Measurements from ENCODE around the gene LY6G5B.
"Not testable (repeated sequence)": the region's sequence is repeated elsewhere in the genome, so short reads cannot be mapped to it uniquely, and the experiment has no call there.

LY6G5B gene

DNA sequence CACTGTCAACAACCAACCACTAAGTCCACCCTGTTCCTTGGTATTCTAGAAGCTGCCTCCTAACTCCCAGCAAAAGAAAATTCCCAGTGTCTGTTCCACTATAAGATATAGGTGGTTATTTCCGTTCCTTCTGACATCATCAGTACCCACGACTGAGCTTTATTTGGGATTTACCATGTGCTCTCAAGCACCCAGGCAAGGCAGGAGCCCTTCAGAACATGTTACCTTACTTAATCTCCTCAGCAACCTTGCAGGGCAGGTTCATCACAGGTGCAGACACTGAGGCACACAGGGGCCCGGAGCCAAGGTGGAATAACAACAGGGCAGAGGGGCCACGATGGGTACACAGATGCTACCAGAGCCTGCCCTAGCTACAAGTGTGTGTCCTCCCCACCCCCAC lies 22.6 kb downstream of the LY6G5B start:
- DNase-seq = no peak

DNA sequence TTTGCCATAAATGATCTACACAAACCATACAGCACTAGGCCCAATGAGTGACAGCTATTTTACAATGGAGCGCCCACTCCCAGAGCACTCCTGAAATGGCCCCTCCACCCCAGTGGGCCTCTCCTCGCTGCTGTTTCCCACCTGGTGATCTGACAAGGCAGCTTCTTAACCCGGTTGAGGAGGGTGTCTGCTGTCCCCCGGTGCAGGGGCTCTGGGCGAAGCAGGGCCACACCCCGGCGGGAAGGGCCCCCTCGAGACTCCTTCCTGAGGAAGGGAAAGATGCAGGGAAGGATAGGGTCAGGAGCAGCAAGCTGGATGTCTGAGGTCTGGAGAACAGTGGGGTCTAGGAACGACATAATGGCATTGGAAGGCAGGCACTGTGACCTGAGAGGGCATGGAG lies 23.1 kb downstream of the LY6G5B start:
- DNase-seq = no peak

DNA sequence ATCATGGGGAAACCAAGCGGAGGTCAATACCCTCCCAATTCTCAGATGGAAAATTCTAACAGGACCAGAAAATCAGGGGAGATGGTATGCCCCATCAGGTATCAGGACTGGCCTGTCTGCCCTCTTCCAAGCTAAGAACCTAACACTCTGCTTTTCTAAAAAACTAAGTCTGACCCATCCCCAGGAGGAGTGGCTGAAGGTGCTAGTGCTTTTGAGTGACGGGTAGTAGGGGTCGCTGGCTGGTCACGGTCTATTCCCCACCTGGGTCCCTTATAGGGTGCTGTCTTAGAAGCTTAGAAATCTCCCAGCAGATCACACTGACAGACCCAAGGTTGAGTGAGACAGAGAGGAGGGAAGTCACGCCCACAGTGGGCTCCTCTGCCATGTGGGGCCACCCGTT lies 23.8 kb downstream of the LY6G5B start:
- DNase-seq = no peak

DNA sequence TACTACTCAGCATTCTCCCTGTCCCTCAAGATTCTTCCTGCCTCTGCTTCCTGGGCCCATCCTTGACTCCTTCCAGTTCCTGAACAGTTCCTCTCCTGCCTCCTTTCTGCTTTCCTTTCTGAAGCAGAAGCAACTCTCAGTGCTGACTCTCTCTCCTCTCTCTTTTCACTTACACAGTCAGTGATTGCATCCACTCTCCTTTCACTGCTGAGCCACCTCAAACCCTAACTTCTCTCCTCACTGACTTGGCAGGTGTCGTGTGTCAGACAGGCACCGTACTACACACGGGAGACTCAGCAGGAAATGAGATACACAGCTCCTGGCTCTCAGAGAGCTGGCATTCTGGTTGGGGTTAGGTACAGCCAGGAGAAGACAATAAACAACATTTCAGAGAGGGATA lies 27.8 kb downstream of the LY6G5B start:
- DNase-seq = peak; percentile 36

DNA sequence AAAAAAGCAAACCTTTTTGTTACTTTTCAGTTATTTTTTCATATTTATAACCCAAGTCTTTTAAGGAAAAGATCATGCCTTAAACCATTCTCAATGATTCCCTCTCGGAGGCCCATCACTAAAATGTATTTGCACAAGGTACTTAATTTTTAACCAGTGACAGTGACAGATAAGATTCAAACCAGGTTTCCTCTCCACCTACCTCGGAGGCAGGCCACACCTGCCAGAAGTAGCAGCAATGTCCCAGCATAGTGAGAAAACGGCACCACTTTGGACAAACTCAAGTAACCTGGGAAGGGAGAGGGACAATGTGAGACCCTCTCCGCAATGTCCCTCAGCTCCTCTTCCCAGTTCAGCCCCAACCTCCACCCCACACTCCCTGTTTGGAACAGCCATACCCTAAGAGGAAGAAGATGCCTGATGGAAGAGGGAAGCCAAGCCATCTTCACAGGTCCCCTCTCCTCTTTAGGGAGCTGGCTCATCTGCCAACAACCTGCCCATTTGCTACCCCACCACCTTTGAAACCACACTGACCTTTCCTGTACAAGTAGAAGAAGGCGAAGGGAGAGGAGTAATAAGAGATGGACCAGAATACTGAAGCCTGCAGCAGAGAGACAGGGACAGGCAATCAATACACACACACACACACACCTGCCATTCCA lies 31.1 kb downstream of the LY6G5B start:
- DNase-seq = no peak

DNA sequence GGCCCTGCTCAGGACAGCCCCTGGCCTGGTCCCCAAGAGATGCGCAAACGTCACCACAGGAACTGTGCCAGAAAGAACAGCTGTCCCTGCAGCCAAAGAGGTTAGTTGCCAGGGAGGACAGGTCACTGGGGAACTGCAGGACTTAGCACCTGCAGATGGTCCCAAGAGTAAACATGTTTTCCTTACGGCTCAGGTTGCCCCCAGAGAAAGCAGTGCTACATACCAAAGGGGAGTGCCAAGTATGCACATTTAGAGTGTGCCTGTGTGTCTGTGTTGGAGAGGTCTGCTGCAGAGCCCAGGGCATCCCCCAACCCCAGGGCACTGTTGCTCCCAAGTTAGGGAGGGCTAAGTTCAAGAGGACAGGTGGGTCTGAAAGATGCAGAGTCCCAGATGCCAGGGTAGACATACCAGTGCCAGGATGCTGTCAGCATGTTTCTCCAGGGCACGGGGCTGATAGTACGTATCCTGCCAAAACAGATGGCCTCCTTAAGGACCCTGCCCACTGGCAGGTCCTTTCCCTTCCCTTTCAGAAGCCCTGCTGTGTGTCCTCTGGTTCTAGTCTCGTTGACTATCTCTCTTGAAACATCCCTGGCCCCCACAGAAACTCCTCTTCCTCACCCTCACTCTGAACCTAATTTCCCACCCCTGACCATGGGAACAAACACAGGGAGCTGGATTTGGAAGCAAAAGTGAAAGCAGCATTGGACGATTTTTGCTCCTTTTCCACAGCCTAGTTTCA lies 32.1 kb downstream of the LY6G5B start:
- DNase-seq = no peak

DNA sequence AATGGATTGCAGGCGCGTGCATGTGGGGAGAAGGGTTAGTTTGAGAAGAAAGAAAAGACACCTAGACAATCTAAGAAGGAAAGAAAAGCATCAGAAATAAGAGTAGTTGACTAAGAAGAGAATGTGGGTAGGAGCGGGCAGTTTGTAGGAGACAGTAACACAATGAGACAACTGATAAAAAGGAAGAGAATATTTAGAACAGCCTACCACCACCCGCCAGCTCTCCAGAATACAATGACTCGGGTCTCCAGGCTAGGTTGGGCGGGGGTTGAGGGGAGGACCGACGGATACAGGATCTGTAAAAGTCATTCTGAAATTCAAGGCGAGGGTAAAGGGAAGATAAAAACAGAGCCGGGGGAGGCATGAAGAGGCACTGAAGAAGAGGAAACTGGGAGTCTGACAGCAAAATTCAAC lies 32.6 kb downstream of the LY6G5B start:
- DNase-seq = peak; percentile 41

DNA sequence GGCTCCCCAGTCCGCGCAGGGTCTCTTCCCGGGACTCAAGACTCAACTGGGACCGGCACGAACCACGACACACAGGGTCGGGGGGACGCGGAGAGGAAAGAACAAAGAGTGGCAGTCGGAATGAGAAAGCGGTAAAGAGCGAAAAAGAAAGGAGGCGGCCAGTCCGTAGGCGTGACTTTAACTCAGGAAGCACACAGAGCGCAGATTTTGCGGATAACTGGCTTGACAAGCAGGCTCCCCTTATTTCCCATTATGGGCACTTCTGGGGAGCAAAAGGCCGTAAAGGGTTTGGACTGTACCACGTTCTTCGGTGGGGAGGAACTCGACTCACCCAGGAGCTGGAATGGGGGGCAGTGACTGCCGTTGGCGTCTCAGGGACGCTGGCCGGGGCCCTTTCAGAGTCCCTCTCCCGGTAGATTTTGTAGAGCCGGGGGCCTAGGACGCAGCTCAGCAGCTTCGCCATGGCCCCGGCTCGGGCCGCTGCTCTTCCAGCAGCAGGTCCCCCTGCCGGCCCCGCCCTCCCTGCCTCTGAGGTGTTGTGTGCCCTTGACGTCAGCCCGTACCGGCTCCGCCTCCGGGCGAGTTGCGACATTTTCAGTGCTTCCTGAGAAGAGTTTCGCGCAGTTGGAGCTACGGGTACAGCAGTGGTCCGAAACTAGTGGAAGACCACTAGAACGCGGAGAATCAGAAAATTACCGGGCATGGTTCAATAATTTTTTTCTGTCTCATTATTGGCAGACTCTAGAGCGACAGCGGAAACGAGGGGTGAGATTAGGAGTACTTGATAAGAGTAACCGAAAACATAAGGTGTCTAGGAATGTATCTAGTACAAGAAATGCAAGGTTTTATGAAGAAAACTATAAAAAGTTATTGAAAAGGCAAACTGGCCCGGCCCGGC lies 33.3 kb downstream of the LY6G5B start, which contains the start of gene ABHD16A:
ABHD16A (minus strand) TSS at position 506 of the 898 bp plus-strand sequence; CDS start at position 463, 43 bp downstream.
- DNase-seq = peak; percentile 98

DNA sequence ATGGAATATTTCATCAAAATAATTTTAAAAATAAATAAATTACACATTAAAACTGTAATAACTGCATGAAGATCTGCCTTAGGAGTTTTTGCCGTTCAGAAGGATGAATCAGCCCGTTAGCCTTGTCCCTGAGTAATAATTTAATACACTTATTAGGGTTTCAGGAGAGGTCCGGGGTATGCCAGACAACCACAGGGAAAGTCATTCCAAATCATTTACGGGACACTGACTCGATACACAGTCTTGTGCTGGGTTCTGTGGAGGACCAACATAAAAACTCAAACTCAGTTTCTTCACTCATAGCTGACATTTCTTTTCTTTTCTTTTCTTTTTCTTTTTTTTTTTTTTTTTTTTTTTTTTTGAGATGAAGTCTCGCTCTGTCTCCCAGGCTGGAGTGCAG lies 36.2 kb downstream of the LY6G5B start:
- no peak for DNase-seq

DNA sequence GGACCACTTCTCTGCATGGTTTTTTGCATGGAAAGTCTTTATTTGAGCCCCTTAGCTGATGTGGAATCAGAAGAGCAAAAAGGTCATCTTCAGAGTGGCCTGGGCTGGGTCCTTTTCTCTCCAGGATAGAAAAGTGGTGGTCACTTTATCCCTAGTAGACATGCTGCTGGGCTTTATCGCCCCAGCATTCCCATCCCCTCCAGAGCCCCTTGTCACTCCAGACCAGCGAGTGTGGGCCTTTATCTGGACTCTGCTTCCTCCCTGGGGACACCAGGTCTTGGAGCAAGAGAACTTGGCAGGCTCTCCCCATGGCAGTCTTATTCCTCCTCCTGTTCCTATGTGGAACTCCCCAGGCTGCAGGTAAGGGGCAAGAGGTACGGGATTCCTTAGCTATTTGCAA lies 36.8 kb downstream of the LY6G5B start, which contains the start of gene LY6G6F:
LY6G6F (plus strand) TSS at position 268 of the 400 bp plus-strand sequence; CDS start at position 309, 41 bp downstream.
- DNase-seq = no peak

DNA sequence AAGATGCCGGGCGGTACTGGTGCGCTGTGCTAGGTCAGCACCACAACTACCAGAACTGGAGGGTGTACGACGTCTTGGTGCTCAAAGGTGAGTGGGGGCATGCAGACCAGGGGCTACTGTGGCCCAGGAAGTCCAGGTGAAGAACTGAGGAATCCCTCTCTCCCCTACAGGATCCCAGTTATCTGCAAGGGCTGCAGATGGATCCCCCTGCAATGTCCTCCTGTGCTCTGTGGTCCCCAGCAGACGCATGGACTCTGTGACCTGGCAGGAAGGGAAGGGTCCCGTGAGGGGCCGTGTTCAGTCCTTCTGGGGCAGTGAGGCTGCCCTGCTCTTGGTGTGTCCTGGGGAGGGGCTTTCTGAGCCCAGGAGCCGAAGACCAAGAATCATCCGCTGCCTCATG lies 37.9 kb downstream of the LY6G5B start:
- no peak for DNase-seq

DNA sequence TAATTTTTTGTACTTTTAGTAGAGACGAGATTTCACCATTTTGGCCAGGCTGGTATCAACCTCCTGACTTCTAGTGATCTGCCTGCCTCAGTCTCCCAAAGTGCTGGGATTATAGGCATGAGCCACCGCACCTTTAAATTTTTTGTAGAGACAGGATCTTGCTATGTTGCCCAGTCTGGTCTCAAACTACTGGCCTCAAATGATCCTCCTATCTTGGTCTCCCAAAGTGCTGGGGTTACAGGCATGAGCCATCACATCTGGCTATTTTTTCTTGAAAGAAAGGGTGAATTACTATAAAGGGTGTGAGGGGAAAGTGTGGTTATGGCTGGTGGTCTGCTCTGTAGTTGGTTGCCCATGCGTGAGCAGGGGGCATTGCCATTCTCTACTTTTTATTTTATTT lies 38.4 kb downstream of the LY6G5B start:
- DNase-seq = no peak

DNA sequence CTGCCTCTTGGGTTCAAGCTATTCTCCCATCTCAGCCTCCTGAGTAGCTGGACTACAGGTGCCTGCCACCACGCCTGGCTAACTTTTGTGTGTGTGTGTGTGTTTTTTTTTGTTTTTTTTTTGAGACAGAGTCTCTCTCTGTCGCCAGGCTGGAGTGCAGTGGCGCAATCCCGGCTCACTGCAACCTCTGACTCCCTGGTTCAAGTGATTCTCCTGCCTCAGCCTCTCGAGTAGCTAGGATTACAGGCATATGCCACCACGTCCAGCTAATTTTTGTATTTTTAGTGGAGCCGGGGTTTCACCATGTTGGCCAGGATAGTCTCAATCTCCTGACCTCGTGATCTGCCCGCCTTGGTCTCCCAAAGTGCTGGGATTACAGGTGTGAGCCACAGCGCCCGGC lies 39.4 kb downstream of the LY6G5B start:
- not testable (repeated sequence) for DNase-seq

DNA sequence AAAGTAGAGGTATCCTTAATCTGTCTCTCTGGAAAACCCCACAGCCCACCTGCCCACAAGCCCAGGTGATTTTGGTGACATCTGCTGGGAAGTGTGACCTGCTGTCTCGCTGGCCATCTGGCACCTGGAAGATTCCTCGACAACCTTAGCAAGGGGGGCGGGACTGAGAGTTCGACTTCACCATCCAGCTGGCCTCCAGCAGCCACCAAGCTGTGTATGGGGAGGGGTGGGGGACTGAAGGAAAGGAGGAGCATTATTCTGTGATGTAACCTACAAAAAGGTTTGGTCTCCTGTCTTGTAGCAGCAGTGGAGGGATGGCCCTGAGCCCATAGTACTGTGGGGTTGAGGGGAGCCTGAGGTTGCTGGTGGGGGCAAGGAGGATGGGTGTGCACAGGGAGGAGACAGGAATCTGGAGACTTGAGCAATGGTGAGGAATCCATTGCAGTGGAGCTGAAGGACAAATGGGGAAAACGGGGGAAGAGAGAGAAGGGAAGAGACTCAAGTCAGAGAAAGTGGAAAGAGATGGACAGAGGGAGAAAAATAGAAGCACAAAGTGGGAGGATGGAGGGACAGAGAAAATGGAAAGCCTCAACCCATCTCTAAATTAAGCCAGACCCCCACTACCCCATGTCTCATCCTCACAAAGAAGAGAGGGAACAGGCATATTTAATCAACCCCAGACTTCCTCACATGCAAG lies 40.9 kb downstream of the LY6G5B start:
- DNase-seq = no peak

DNA sequence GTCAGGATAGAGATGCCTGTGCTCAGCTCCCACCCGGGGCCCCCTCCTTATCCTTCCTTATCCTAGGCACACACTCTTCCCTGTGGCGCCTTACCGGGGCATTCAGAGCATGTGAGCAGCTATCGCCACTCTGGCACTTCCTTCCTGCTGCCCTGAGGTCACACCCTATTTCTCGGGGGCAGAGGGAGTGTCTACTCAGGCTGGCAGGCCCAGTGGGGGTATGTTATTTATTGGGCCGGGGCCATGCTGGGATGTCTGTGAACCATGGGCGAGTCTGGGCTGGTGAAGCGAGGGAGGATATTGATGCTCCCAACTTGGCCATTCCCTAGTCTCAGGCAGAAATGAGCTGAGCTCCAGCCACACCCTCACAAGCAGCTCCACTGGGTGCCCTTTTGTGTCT lies 41.5 kb downstream of the LY6G5B start:
- no peak for DNase-seq

DNA sequence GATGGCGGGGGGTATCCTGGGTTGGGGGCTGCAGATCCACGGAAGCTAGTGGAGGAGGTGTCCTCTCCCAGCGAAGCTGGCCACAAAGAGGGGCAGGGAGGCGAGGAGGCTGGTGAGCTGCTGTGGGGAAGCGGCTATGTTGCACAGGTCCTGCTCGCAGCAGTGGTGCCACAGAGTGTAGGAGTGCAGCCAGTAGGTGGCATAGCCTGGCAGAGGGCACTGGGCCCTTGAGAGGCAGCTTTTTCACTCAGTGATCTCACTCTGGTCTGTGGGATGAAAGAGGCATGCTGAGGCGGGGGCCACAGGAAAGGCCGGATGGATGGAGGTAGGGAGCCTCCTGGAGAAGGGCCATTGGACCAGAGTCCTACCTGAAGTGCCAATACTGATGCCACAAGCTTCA lies 42.5 kb downstream of the LY6G5B start:
- DNase-seq = no peak

DNA sequence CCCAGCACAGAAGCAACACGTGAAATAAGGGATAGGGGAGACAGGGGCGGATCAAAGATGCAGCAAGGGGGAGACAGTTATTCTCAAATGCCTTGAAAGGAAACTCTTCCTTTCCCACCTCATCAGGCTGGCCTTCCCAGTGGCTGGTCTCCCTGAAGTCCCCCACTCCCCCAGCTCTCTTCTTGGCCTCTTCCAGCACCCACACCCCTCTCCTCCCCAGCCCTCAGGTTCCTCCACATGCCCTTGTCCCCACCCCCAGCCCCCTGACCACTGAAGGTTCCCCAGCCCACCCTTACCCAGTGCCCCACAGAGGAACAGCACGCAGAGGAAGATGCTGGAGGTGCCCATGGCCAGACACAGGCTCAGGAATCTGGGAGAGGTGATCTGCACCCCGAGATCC lies 43.7 kb downstream of the LY6G5B start:
- no peak for DNase-seq

DNA sequence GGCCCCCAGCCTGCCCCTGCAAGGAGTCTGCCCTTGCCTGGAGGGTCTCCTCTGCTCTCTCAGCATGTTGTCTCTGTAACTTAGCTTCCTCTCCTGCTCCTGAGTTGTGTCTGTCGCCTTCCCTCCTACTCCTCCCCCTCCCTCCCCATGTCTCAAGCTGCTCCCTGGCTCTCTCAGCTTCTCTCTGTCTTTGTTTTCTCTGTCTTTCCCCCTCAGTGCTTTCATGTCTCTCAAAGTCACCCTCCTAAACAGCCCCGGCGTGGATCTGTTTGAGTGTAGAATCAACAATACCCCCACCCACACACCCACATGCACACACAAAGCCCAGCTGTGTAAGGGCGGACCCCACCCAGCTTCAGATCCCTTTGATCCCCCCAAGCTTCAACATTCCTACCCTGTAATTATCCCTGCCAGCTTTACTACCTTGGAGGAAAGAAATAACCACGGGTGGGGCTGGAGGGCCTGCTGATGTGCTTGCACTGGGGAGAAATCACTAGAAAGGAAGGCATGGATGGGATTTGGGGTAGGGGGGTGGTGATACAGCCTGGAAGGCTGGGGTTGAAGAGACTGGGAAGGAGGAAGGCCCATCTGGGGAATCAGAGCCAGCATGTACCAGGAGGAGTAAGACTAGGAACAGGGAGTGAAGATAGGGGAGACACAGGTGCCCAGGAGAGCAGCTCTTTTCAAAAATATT lies 44.4 kb downstream of the LY6G5B start:
- DNase-seq = no peak

DNA sequence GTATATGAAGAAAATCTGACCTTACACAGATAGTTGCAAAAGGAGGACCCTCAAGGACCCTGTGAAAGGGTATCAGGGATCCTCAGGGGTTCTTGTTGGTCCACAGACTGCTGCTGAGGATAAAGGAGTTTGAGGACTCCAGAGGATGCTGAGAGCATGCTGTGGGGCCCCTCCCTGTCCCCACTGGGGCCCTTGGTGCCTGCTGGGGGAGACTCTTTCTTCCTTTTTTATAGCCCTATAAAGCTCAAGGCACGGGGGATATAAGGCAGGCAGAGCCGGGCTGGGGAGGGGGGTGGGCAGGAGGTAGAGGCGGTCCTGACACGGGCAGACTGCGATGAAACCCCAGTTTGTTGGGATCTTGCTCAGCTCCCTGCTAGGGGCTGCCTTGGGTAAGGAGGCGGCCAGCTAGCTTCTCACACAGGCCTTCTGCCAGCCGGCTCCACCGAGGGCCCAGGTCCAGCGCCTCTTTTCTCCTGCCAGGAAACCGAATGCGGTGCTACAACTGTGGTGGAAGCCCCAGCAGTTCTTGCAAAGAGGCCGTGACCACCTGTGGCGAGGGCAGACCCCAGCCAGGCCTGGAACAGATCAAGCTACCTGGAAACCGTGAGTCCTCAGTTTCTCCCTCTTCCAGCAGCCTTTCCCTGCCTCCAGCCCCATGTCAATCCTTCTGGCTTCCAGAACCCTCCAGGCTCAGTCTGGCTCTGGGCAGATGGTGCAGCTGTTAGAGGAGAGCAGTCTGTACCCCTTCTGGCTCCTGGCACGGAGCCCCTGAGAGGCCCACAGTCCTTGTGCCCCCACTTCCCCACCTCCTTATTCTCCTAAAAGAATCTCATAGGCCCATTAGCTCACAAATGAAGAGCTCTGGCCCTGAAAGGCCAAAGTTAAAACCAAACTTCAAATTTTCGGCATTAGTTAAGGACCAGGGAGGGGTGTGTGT lies 45.5 kb downstream of the LY6G5B start, which contains the start of gene LY6G6D:
LY6G6D (plus strand) TSS at position 327 of the 937 bp plus-strand sequence; CDS start at position 335, 8 bp downstream.
- DNase-seq = no peak

DNA sequence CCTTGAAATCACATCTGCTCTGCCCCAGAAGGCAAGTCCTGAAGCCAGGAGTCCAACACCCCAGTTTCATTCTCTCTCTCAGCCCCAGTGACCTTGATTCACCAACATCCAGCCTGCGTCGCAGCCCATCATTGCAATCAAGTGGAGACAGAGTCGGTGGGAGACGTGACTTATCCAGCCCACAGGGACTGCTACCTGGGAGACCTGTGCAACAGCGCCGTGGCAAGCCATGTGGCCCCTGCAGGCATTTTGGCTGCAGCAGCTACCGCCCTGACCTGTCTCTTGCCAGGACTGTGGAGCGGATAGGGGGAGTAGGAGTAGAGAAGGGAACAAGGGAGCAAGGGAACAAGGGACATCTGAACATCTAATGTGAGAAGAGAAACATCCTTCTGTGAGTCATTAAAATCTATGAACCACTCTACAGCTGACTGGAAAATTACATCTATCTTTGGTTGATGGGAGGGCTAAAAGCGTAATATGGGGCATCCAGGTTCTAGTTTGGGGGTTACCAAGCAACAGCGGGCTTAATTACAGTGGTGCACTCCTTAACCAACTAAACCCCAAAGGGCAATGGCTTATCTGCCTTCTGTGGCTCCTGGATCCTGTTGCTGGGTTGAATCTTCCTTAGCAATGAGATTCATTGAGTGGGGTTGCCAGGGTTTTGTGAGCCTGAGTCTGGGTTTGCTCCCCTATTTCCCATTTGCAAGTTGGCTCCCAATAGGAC lies 47.9 kb downstream of the LY6G5B start:
- DNase-seq = no peak
